Stimulated activated naive B cell treated with anti-CD40 and anti-IgM and Interleukin-4, amounts not matched to agents 10 μg/mL and 1 μg/mL and 100 μg/mL, for 72 hours (primary cell): ENCODE measurements around the gene SLC36A4.

ENCODE experiments used
- ATAC-seq, 2 donors: fragments of 150-1000 bp; cut with Tn5 transposase; replicated peaks; 2 replicates each; pipeline ENCODE4 v1.10.0; 2021; ENCODE audit warnings: moderate library complexity in 1 of 2
- DNase-seq: peaks from one replicate; pipeline ENCODE4 v3.0.0; 2021
- H3K27ac Mint-ChIP-seq: one replicate; pipeline ENCODE4 v1.8.0; 2022; ENCODE audit warnings: mild to moderate bottlenecking, mixed read lengths
- H3K27me3 Mint-ChIP-seq, 2 donors: one replicate each; pipeline ENCODE4 v1.8.0; 2022; ENCODE audit warnings: mixed read lengths in 2 of 2
- H3K36me3 Mint-ChIP-seq, 2 donors: one replicate each; pipeline ENCODE4 v1.8.0; 2022; ENCODE audit warnings: mixed read lengths in 2 of 2, mild to moderate bottlenecking in 1 of 2
- H3K4me1 Mint-ChIP-seq, 2 donors: one replicate each; pipeline ENCODE4 v1.8.0; 2022; ENCODE audit warnings: mixed read lengths in 2 of 2, mild to moderate bottlenecking in 1 of 2
- H3K4me3 Mint-ChIP-seq, 2 donors: one replicate each; pipeline ENCODE4 v1.8.0; 2022; ENCODE audit warnings: mild to moderate bottlenecking in 2 of 2, mixed read lengths in 2 of 2, moderate library complexity in 1 of 2
- H3K9me3 Mint-ChIP-seq, 2 donors: one replicate each; pipeline ENCODE4 v1.8.0; 2022; ENCODE audit warnings: mixed read lengths in 2 of 2, mild to moderate bottlenecking in 1 of 2

Gene SLC36A4

GRCh38 chr11:93169143-93169542 is 28.6 kb downstream of the SLC36A4 start:
- peaks cover 7 to 13% of the 10 kb centered on the region in 2 donors for H3K36me3 Mint-ChIP-seq
- no peak overlapping the region for H3K4me3 Mint-ChIP-seq
- ATAC-seq (no peak), DNase-seq (no peak)
- H3K27ac Mint-ChIP-seq, result no peak overlapping the region
- no peaks in the 10 kb centered on the region for H3K9me3 Mint-ChIP-seq
- H3K4me1 Mint-ChIP-seq, result peaks cover 0 to 10% of the 10 kb centered on the region in 2 donors
- no peaks in the 10 kb centered on the region for H3K27me3 Mint-ChIP-seq

- no peak overlapping the region for H3K27ac Mint-ChIP-seq
- DNase-seq, result no peak
- no peaks in the 10 kb centered on the region for H3K9me3 Mint-ChIP-seq
- H3K27me3 Mint-ChIP-seq, result no peaks in the 10 kb centered on the region
- H3K36me3 Mint-ChIP-seq, result peaks cover 14 to 24% of the 10 kb centered on the region in 2 donors
- no peak for ATAC-seq
- peaks cover 0 to 10% of the 10 kb centered on the region in 2 donors for H3K4me1 Mint-ChIP-seq
- no peak overlapping the region for H3K4me3 Mint-ChIP-seq
Observed at GRCh38 chr11:93166862-93167261, 30.9 kb downstream of the SLC36A4 start.

GRCh38 chr11:93166194-93166593 is 31.6 kb downstream of the SLC36A4 start:
- Mint-ChIP-seq H3K4me1 (peaks cover 0 to 10% of the 10 kb centered on the region in 2 donors), H3K9me3 (no peaks in the 10 kb centered on the region), H3K36me3 (peaks cover 14 to 24% of the 10 kb centered on the region in 2 donors), H3K27ac (no peak overlapping the region), H3K4me3 (no peak overlapping the region), H3K27me3 (no peaks in the 10 kb centered on the region)
- DNase-seq, result no peak
- no peak for ATAC-seq

GRCh38 chr11:93160808-93161207 is 37.0 kb downstream of the SLC36A4 start:
- no peaks in the 10 kb centered on the region for H3K27me3 Mint-ChIP-seq

GRCh38 chr11:93160156-93160555 is 37.6 kb downstream of the SLC36A4 start:
- Mint-ChIP-seq H3K27me3 (no peaks in the 10 kb centered on the region), H3K9me3 (peaks cover 0 to 4% of the 10 kb centered on the region in 2 donors), H3K36me3 (peaks cover 27 to 49% of the 10 kb centered on the region in 2 donors), H3K27ac (no peak overlapping the region), H3K4me1 (no peaks in the 10 kb centered on the region), H3K4me3 (no peak overlapping the region)
- ATAC-seq (no peak), DNase-seq (no peak)

More at GRCh38 chr11:93160808-93161207, 37.0 kb downstream of the SLC36A4 start:
- Mint-ChIP-seq H3K27ac (no peak overlapping the region), H3K9me3 (peaks cover 0 to 4% of the 10 kb centered on the region in 2 donors), H3K4me3 (no peak overlapping the region), H3K4me1 (no peaks in the 10 kb centered on the region), H3K36me3 (peaks cover 27 to 49% of the 10 kb centered on the region in 2 donors)
- no peak for ATAC-seq
- DNase-seq, result no peak

- H3K4me3 Mint-ChIP-seq, result no peak overlapping the region
- no peaks in the 10 kb centered on the region for H3K4me1 Mint-ChIP-seq
- H3K27ac Mint-ChIP-seq, result no peak overlapping the region
- no peaks in the 10 kb centered on the region for H3K27me3 Mint-ChIP-seq
- no peak for ATAC-seq
- peaks cover 26 to 47% of the 10 kb centered on the region in 2 donors for H3K36me3 Mint-ChIP-seq
- peaks cover 0 to 4% of the 10 kb centered on the region in 2 donors for H3K9me3 Mint-ChIP-seq
- DNase-seq, result no peak
Observed at GRCh38 chr11:93159721-93160120, 38.1 kb downstream of the SLC36A4 start.

- Mint-ChIP-seq H3K27ac (no peak overlapping the region), H3K27me3 (no peaks in the 10 kb centered on the region), H3K9me3 (peaks cover 0 to 4% of the 10 kb centered on the region in 2 donors), H3K36me3 (peaks cover 14 to 27% of the 10 kb centered on the region in 2 donors), H3K4me3 (no peak overlapping the region), H3K4me1 (no peaks in the 10 kb centered on the region)
- no peak for ATAC-seq
- no peak for DNase-seq
Observed at GRCh38 chr11:93155738-93156137, 42.1 kb downstream of the SLC36A4 start.

GRCh38 chr11:93145390-93145915 is 52.3 kb downstream of the SLC36A4 start:
- Mint-ChIP-seq H3K36me3 (peaks cover 5 to 7% of the 10 kb centered on the region in 2 donors), H3K4me1 (no peaks in the 10 kb centered on the region), H3K27me3 (no peaks in the 10 kb centered on the region), H3K4me3 (no peak overlapping the region), H3K9me3 (peaks cover 0 to 5% of the 10 kb centered on the region in 2 donors), H3K27ac (no peak overlapping the region)
- DNase-seq (no peak), ATAC-seq (no peak)

- no peaks in the 10 kb centered on the region for H3K27me3 Mint-ChIP-seq
- no peak for ATAC-seq
- DNase-seq, result no peak
- H3K4me3 Mint-ChIP-seq, result no peak overlapping the region
- H3K27ac Mint-ChIP-seq, result no peak overlapping the region
- peaks cover 0 to 5% of the 10 kb centered on the region in 2 donors for H3K9me3 Mint-ChIP-seq
- peaks cover 5 to 7% of the 10 kb centered on the region in 2 donors for H3K36me3 Mint-ChIP-seq
- no peaks in the 10 kb centered on the region for H3K4me1 Mint-ChIP-seq
Observed at GRCh38 chr11:93143800-93144199, 54.0 kb downstream of the SLC36A4 start.

GRCh38 chr11:93143186-93143585 is 54.6 kb downstream of the SLC36A4 start:
- Mint-ChIP-seq H3K36me3 (peaks cover 5 to 7% of the 10 kb centered on the region in 2 donors), H3K27me3 (no peaks in the 10 kb centered on the region), H3K27ac (no peak overlapping the region), H3K9me3 (peaks cover 0 to 5% of the 10 kb centered on the region in 2 donors), H3K4me3 (no peak overlapping the region), H3K4me1 (no peaks in the 10 kb centered on the region)
- DNase-seq, result no peak
- ATAC-seq, result no peak

GRCh38 chr11:93133488-93134109 is 64.2 kb downstream of the SLC36A4 start:
- no peak for ATAC-seq
- peaks cover 6 to 14% of the 10 kb centered on the region in 2 donors for H3K36me3 Mint-ChIP-seq

GRCh38 chr11:93132836-93133235 is 65.0 kb downstream of the SLC36A4 start:
- Mint-ChIP-seq H3K4me3 (no peak overlapping the region), H3K27ac (no peak overlapping the region), H3K4me1 (no peaks in the 10 kb centered on the region), H3K27me3 (peaks cover 0 to 6% of the 10 kb centered on the region in 2 donors), H3K36me3 (peaks cover 6 to 14% of the 10 kb centered on the region in 2 donors), H3K9me3 (peaks cover 0 to 2% of the 10 kb centered on the region in 2 donors)
- DNase-seq (no peak), ATAC-seq (no peak)

More at GRCh38 chr11:93133488-93134109, 64.2 kb downstream of the SLC36A4 start:
- Mint-ChIP-seq H3K4me3 (no peak overlapping the region), H3K4me1 (no peaks in the 10 kb centered on the region), H3K27ac (no peak overlapping the region), H3K9me3 (peaks cover 0 to 2% of the 10 kb centered on the region in 2 donors), H3K27me3 (peaks cover 0 to 2% of the 10 kb centered on the region in 2 donors)
- no peak for DNase-seq

- Mint-ChIP-seq H3K4me3 (no peak overlapping the region), H3K9me3 (peaks cover 0 to 2% of the 10 kb centered on the region in 2 donors), H3K36me3 (peaks cover 6 to 14% of the 10 kb centered on the region in 2 donors), H3K27ac (no peak overlapping the region), H3K4me1 (no peaks in the 10 kb centered on the region), H3K27me3 (peaks cover 2 to 8% of the 10 kb centered on the region in 2 donors)
- ATAC-seq (no peak), DNase-seq (no peak)
Observed at GRCh38 chr11:93131709-93132108, 66.1 kb downstream of the SLC36A4 start.

- H3K4me3 Mint-ChIP-seq, result no peak overlapping the region
- DNase-seq (no peak), ATAC-seq (no peak)
- no peaks in the 10 kb centered on the region for H3K4me1 Mint-ChIP-seq
- H3K36me3 Mint-ChIP-seq, result no peaks in the 10 kb centered on the region
- H3K9me3 Mint-ChIP-seq, result peaks cover 0 to 4% of the 10 kb centered on the region in 2 donors
- peaks cover 14 to 16% of the 10 kb centered on the region in 2 donors for H3K27me3 Mint-ChIP-seq
- no peak overlapping the region for H3K27ac Mint-ChIP-seq
Observed at GRCh38 chr11:93128574-93128973, 69.2 kb downstream of the SLC36A4 start.

GRCh38 chr11:93123351-93123898 is 74.4 kb downstream of the SLC36A4 start:
- Mint-ChIP-seq H3K4me1 (no peaks in the 10 kb centered on the region), H3K9me3 (peaks cover 0 to 4% of the 10 kb centered on the region in 2 donors), H3K36me3 (no peaks in the 10 kb centered on the region), H3K27me3 (peaks cover 20 to 22% of the 10 kb centered on the region in 2 donors), H3K27ac (no peak overlapping the region), H3K4me3 (no peak overlapping the region)
- no peak for DNase-seq
- ATAC-seq, result no peak
